Measurements from ENCODE around the gene FGF1. TPM values are rescaled to one million over a fixed set of nuclear protein-coding genes. Genes with fewer than 3 reads are reported as not detected.

Gene FGF1
- total RNA-seq, 3 donors from 2014 or later (not counting 1 experiment from before 2014, with no cell fraction given): not detected

DNA sequence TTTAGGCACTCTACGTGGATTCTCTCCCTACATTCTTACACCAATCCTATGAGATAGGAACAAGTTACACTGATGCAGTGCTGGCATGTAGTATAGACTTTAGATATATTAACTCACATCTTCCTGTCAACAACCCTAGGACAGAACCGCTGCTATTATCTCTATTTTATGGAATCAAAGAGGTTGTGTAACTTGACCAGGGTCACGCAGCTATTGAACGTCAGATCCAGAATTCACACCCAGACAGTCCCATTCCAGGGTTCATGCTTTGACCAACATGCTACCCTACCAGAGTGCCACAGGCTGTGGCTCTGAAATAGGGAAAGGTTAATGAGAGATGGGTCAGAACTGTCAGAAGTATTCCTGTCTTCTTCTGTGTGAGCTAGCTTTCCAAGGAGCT is 9.6 kb downstream of the FGF1 start:
- H3K36me3 Mint-ChIP-seq: no peaks in the 10 kb centered on the region
- Histone ChIP-seq H3K36me3 (ENCODE audit: control insufficient read depth, insufficient read depth, low read length) (no peaks in the 10 kb centered on the region), H3K4me1 (ENCODE audit: control insufficient read depth, insufficient read depth, low read length) (no peaks in the 10 kb centered on the region), H3K9me3 (ENCODE audit: control insufficient read depth, insufficient read depth, low read length) (no peaks in the 10 kb centered on the region), H3K27me3 (ENCODE audit: control insufficient read depth, insufficient read depth, low read length) (no peaks in the 10 kb centered on the region), H3K4me3 (ENCODE audit: low read length) (no peak overlapping the region), H3K27ac (ENCODE audit: low read length) (no peak overlapping the region)
- no peak overlapping the region for H3K4me3 Mint-ChIP-seq
- no peaks in the 10 kb centered on the region for H3K4me1 Mint-ChIP-seq
- DNase-seq: no peak
- 94% methylated on average over 4 of the region's 4 CpGs for WGBS (ENCODE audit: insufficient coverage)
- no peak overlapping the region for H3K27ac Mint-ChIP-seq
- peaks cover 0 to 6% of the 10 kb centered on the region in 2 donors for H3K27me3 Mint-ChIP-seq (ENCODE audit: low read depth in 2 of 2)
- TF ChIP-seq CTCF (IDR thresholded peaks at IDR 0.05): no peak
- intact Hi-C loops (cut with micrococcal nuclease): no loop called here
- no peak for ATAC-seq
- no peaks in the 10 kb centered on the region for H3K9me3 Mint-ChIP-seq

- DNase-seq (no peak), ATAC-seq (no peak)
- Mint-ChIP-seq H3K4me3 (no peak overlapping the region), H3K27ac (no peak overlapping the region), H3K36me3 (no peaks in the 10 kb centered on the region), H3K4me1 (no peaks in the 10 kb centered on the region), H3K27me3 (ENCODE audit: low read depth in 2 of 2) (peaks cover 0 to 6% of the 10 kb centered on the region in 2 donors), H3K9me3 (no peaks in the 10 kb centered on the region)
- no peaks in the 10 kb centered on the region for H3K9me3 ChIP-seq (ENCODE audit: control insufficient read depth, insufficient read depth, low read length)
- intact Hi-C loops (cut with micrococcal nuclease): no loop called here
- H3K36me3 ChIP-seq (ENCODE audit: control insufficient read depth, insufficient read depth, low read length): no peaks in the 10 kb centered on the region
- H3K27me3 ChIP-seq (ENCODE audit: control insufficient read depth, insufficient read depth, low read length): no peaks in the 10 kb centered on the region
- no peak for TF ChIP-seq CTCF (IDR thresholded peaks at IDR 0.05)
- no peaks in the 10 kb centered on the region for H3K4me1 ChIP-seq (ENCODE audit: control insufficient read depth, insufficient read depth, low read length)
- no peak overlapping the region for H3K4me3 ChIP-seq (ENCODE audit: low read length)
- no peak overlapping the region for H3K27ac ChIP-seq (ENCODE audit: low read length)
- WGBS (ENCODE audit: insufficient coverage): 91% methylated on average over 21 of the region's 22 CpGs
Observed at GRCh38 chr5:142674531-142675469, 11.1 kb downstream of the FGF1 start.

- H3K4me3 Mint-ChIP-seq: no peak overlapping the region
- Histone ChIP-seq H3K27me3 (ENCODE audit: control insufficient read depth, insufficient read depth, low read length) (no peaks in the 10 kb centered on the region), H3K9me3 (ENCODE audit: control insufficient read depth, insufficient read depth, low read length) (no peaks in the 10 kb centered on the region), H3K27ac (ENCODE audit: low read length) (no peak overlapping the region), H3K4me1 (ENCODE audit: control insufficient read depth, insufficient read depth, low read length) (no peaks in the 10 kb centered on the region), H3K36me3 (ENCODE audit: control insufficient read depth, insufficient read depth, low read length) (no peaks in the 10 kb centered on the region), H3K4me3 (ENCODE audit: low read length) (no peak overlapping the region)
- 82% methylated on average over 1 of the region's 1 CpG for WGBS (ENCODE audit: insufficient coverage)
- TF ChIP-seq CTCF (IDR thresholded peaks at IDR 0.05): no peak
- DNase-seq: no peak
- no peak overlapping the region for H3K27ac Mint-ChIP-seq
- ATAC-seq: no peak
- H3K4me1 Mint-ChIP-seq: no peaks in the 10 kb centered on the region
- H3K36me3 Mint-ChIP-seq: no peaks in the 10 kb centered on the region
- H3K9me3 Mint-ChIP-seq: no peaks in the 10 kb centered on the region
- intact Hi-C loops (cut with micrococcal nuclease): no loop called here
- peaks cover 0 to 4% of the 10 kb centered on the region in 2 donors for H3K27me3 Mint-ChIP-seq (ENCODE audit: low read depth in 2 of 2)
Observed at GRCh38 chr5:142671801-142672200, 14.1 kb downstream of the FGF1 start.
